GM23248 (cell line): ENCODE results near the gene FAM216B.

Experiments used
- EZH2 ChIP-seq: fragments of 200-600 bp; sonication (generic); IDR thresholded peaks from 2 replicates; pipeline ENCODE4 v1.6.1; 2018; ENCODE audit warnings: antibody characterized with exemption, mild to moderate bottlenecking; ENCODE audit not compliant: insufficient read depth, poor library complexity, severe bottlenecking
- EZH2phosphoT487 ChIP-seq: fragments of 200-600 bp; sonication (generic); IDR thresholded peaks from 2 replicates; pipeline ENCODE4 v1.6.1; 2018; ENCODE audit warnings: antibody characterized with exemption, moderate library complexity, mild to moderate bottlenecking, low read depth; ENCODE audit not compliant: insufficient read depth

- no peak for TF ChIP-seq EZH2
- no peak for TF ChIP-seq EZH2phosphoT487
These were observed 39.1 kb downstream of the FAM216B start for GRCh38 chr13:42820451-42820850.
